Measurements from ENCODE around the gene DIP2C. TPM values are rescaled to one million over a fixed set of nuclear protein-coding genes. Genes with fewer than 3 reads are reported as not detected.

Gene DIP2C
- polyA plus RNA-seq, 3 donors: 0.11 TPM; not detected in 2

DNA sequence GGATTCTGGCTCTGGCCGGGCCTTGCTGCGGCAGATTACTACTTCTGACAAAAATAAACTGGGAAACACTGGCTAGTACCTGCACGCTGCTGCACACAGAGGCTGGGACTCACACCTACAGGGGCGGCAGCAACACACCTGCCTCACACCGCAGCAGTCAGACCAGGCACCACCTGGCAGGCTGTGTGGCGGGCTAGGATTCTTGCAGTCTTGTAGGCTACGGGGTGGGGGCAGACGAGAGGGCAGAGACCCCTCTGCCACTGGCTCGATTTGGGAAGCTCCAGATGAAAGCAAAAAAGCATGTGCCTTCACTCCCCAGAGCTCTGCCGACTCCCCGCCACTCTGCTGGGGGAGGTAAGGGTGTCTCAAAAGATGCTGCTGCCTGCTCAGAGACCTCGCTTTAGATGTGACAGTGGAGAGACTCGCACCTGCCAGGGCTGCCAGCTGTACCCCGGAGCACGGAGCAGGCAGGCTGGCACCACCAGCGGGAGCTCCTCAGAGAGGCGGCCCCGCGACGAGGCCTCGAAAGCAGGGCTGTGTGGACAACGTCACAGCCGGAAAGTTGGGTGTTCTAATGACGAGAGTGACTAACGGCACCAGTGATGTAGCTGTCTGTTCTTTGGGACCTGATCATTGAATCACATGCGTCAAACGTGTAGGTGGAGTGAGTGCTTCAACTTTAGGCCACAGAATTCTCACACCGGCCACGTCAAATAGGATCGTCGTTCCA lies 303.7 kb downstream of the DIP2C start:
- H3K27me3 ChIP-seq (ENCODE audit: control insufficient read depth in 2 of 2, insufficient read depth in 2 of 2, low read length in 2 of 2): no peaks in the 10 kb centered on the region
- peaks cover 27% of the 10 kb centered on the region in 2 donors for H3K4me1 ChIP-seq (ENCODE audit: control insufficient read depth in 1 of 2, insufficient read depth in 2 of 2, low read length in 2 of 2)
- no peak overlapping the region for H3K27ac Mint-ChIP-seq
- no peak overlapping the region for H3K4me2 ChIP-seq (replicated peaks; ENCODE audit: extremely low read depth, low read length, poor library complexity, severe bottlenecking)
- H3K79me2 ChIP-seq (ENCODE audit: insufficient read depth, low read length): no peaks in the 10 kb centered on the region
- H3K9ac ChIP-seq (ENCODE audit: insufficient read depth, low read length, poor library complexity, severe bottlenecking): no peak overlapping the region
- no peak overlapping the region for H3K27ac ChIP-seq (ENCODE audit: low read depth in 1 of 2, low read length in 2 of 2)
- TF ChIP-seq, protein P1, sequence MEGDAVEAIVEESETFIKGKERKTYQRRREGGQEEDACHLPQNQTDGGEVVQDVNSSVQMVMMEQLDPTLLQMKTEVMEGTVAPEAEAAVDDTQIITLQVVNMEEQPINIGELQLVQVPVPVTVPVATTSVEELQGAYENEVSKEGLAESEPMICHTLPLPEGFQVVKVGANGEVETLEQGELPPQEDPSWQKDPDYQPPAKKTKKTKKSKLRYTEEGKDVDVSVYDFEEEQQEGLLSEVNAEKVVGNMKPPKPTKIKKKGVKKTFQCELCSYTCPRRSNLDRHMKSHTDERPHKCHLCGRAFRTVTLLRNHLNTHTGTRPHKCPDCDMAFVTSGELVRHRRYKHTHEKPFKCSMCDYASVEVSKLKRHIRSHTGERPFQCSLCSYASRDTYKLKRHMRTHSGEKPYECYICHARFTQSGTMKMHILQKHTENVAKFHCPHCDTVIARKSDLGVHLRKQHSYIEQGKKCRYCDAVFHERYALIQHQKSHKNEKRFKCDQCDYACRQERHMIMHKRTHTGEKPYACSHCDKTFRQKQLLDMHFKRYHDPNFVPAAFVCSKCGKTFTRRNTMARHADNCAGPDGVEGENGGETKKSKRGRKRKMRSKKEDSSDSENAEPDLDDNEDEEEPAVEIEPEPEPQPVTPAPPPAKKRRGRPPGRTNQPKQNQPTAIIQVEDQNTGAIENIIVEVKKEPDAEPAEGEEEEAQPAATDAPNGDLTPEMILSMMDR (IDR thresholded peaks at IDR 0.05): no peak
- no peaks in the 10 kb centered on the region for H3K9me3 ChIP-seq (replicated peaks in 1 of 2; ENCODE audit: control insufficient read depth in 1 of 2, insufficient read depth in 1 of 2, low read length in 2 of 2)
- no peak overlapping the region for H3K4me3 ChIP-seq (replicated peaks in 1 of 3; ENCODE audit: low read depth in 2 of 3, low read length in 3 of 3)
- no peak overlapping the region for H2AFZ ChIP-seq (ENCODE audit: insufficient read depth, low read depth, low read length, poor library complexity, severe bottlenecking)
- H4K20me1 ChIP-seq (ENCODE audit: insufficient read depth, low read length): no peaks in the 10 kb centered on the region
- H3K36me3 ChIP-seq (replicated peaks in 1 of 2; ENCODE audit: control insufficient read depth in 1 of 2, insufficient read depth in 2 of 2, low read length in 2 of 2): no peaks in the 10 kb centered on the region
- H3K9me3 Mint-ChIP-seq: peaks cover 0 to 4% (median 0%) of the 10 kb centered on the region in 7 donors
- intact Hi-C loops (cut with micrococcal nuclease): no loop called here
- peaks cover 1 to 7% (median 4%) of the 10 kb centered on the region in 3 donors for H3K27me3 Mint-ChIP-seq (ENCODE audit: low read depth in 3 of 3)
- no peak overlapping the region for H3K4me3 Mint-ChIP-seq
- H3K4me1 Mint-ChIP-seq: peaks cover 28% of the 10 kb centered on the region
- H3K36me3 Mint-ChIP-seq: no peaks in the 10 kb centered on the region
- no peak for DNase-seq
- 88% methylated on average over 31 of the region's 31 CpGs for WGBS (ENCODE audit: insufficient coverage)

DNA sequence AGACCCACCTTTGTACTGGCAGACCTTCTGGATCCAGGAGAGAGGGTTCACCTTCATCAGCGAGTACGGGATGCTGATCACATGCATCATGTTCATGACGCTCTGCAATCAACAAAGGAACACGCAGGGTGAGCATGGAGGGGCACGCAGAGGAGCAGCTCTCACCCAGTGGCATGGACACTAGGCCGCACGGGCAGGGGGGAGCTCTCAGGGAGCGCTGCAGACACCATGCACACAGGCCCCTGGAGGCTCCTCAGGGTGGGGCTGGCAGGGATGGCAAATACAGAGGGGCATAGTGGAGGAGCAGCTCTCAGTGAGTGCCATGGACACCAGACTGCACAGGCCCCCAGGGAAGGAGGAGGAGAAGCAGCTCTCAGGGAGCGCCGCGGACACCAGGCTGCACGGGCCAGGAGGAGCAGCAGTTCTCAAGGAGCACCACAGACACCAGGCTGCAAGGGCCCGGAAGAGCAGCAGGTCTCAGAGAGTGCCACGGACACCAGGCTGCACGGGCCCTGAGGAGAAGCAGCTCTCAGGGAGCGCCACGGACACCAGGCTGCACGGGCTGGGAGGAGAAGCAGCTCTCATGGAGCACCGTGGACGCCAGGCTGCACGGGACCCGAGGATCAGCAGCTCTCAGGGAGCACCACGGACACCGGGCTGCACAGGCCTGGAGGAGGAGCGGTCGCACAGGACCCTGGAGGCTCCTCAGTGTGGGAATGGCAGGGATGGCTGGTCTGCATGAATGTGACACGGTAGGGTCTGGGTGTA lies 304.7 kb downstream of the DIP2C start:
- intact Hi-C loops (cut with micrococcal nuclease): no loop called here
- peaks cover 0 to 7% (median 4%) of the 10 kb centered on the region in 3 donors for H3K27me3 Mint-ChIP-seq (ENCODE audit: low read depth in 3 of 3)
- Histone ChIP-seq H3K36me3 (replicated peaks in 1 of 2; ENCODE audit: control insufficient read depth in 1 of 2, insufficient read depth in 2 of 2, low read length in 2 of 2) (no peaks in the 10 kb centered on the region), H3K4me2 (replicated peaks; ENCODE audit: extremely low read depth, low read length, poor library complexity, severe bottlenecking) (no peak overlapping the region), H3K9me3 (replicated peaks in 1 of 2; ENCODE audit: control insufficient read depth in 1 of 2, insufficient read depth in 1 of 2, low read length in 2 of 2) (no peaks in the 10 kb centered on the region), H3K27me3 (ENCODE audit: control insufficient read depth in 2 of 2, insufficient read depth in 2 of 2, low read length in 2 of 2) (no peaks in the 10 kb centered on the region), H3K4me1 (ENCODE audit: control insufficient read depth in 1 of 2, insufficient read depth in 2 of 2, low read length in 2 of 2) (peaks cover 27% of the 10 kb centered on the region in 2 donors), H3K9ac (ENCODE audit: insufficient read depth, low read length, poor library complexity, severe bottlenecking) (no peak overlapping the region), H3K4me3 (replicated peaks in 1 of 3; ENCODE audit: low read depth in 2 of 3, low read length in 3 of 3) (no peak overlapping the region), H3K79me2 (ENCODE audit: insufficient read depth, low read length) (no peaks in the 10 kb centered on the region), H4K20me1 (ENCODE audit: insufficient read depth, low read length) (no peaks in the 10 kb centered on the region), H3K27ac (ENCODE audit: low read depth in 1 of 2, low read length in 2 of 2) (no peak overlapping the region), H2AFZ (ENCODE audit: insufficient read depth, low read depth, low read length, poor library complexity, severe bottlenecking) (no peak overlapping the region)
- TF ChIP-seq, protein P1 (IDR thresholded peaks at IDR 0.05): no peak
- 96% methylated on average over 25 of the region's 27 CpGs for WGBS (ENCODE audit: insufficient coverage)
- peaks cover 0 to 4% (median 0%) of the 10 kb centered on the region in 7 donors for H3K9me3 Mint-ChIP-seq
- no peak overlapping the region for H3K4me3 Mint-ChIP-seq
- no peaks in the 10 kb centered on the region for H3K36me3 Mint-ChIP-seq
- DNase-seq: no peak
- H3K27ac Mint-ChIP-seq: no peak overlapping the region
- peaks cover 28% of the 10 kb centered on the region for H3K4me1 Mint-ChIP-seq

Data from CD14-positive monocyte (primary cell).